BLaER1 treated with 17β-estradiol and CSF1 and Interleukin-3, amounts not matched to agents 10 nM and 100 nM (cell line): Measurements from ENCODE around the gene AMBRA1.
A peak's percentile ranks its signal among the peaks of the same experiment; 100 is the strongest.

Experiments used
- H3K27ac ChIP-seq, 11 experiments: shearing (Covaris generic); formaldehyde crosslinking; 2 replicates each; pipeline ENCODE4 v1.8.1; 2022
- H3K27me3 ChIP-seq, 11 experiments: shearing (Covaris generic); formaldehyde crosslinking; 2 replicates each; pipeline ENCODE4 v1.8.1; 2022
- H3K36me3 ChIP-seq, 11 experiments: shearing (Covaris generic); formaldehyde crosslinking; 2 replicates each; pipeline ENCODE4 v1.8.1; 2022
- H3K4me1 ChIP-seq, 10 experiments: shearing (Covaris generic); formaldehyde crosslinking; 2 replicates each; pipeline ENCODE4 v1.8.1; 2022
- H3K4me2 ChIP-seq, 11 experiments: shearing (Covaris generic); formaldehyde crosslinking; 2 replicates each; pipeline ENCODE4 v1.8.1; 2022
- H3K4me3 ChIP-seq, 10 experiments: shearing (Covaris generic); formaldehyde crosslinking; 2 replicates each; pipeline ENCODE4 v1.8.1; 2022
- H3K9ac ChIP-seq, 11 experiments: shearing (Covaris generic); formaldehyde crosslinking; 2 replicates each; pipeline ENCODE4 v1.8.1; 2022
- H3K9me3 ChIP-seq, 11 experiments: shearing (Covaris generic); formaldehyde crosslinking; replicated peaks in 1 of 11; 2 replicates each; pipeline ENCODE4 v1.8.1; 2022
- H4K20me1 ChIP-seq, 11 experiments: shearing (Covaris generic); formaldehyde crosslinking; 2 replicates each; pipeline ENCODE4 v1.8.1; 2022
- Cebpa-rat ChIP-seq, 11 experiments: shearing (Covaris generic); IDR thresholded peaks; 2 replicates each; pipeline ENCODE4 v1.8.1; 2022

AMBRA1 gene, protein sequence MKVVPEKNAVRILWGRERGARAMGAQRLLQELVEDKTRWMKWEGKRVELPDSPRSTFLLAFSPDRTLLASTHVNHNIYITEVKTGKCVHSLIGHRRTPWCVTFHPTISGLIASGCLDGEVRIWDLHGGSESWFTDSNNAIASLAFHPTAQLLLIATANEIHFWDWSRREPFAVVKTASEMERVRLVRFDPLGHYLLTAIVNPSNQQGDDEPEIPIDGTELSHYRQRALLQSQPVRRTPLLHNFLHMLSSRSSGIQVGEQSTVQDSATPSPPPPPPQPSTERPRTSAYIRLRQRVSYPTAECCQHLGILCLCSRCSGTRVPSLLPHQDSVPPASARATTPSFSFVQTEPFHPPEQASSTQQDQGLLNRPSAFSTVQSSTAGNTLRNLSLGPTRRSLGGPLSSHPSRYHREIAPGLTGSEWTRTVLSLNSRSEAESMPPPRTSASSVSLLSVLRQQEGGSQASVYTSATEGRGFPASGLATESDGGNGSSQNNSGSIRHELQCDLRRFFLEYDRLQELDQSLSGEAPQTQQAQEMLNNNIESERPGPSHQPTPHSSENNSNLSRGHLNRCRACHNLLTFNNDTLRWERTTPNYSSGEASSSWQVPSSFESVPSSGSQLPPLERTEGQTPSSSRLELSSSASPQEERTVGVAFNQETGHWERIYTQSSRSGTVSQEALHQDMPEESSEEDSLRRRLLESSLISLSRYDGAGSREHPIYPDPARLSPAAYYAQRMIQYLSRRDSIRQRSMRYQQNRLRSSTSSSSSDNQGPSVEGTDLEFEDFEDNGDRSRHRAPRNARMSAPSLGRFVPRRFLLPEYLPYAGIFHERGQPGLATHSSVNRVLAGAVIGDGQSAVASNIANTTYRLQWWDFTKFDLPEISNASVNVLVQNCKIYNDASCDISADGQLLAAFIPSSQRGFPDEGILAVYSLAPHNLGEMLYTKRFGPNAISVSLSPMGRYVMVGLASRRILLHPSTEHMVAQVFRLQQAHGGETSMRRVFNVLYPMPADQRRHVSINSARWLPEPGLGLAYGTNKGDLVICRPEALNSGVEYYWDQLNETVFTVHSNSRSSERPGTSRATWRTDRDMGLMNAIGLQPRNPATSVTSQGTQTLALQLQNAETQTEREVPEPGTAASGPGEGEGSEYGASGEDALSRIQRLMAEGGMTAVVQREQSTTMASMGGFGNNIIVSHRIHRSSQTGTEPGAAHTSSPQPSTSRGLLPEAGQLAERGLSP (N-terminal part only)

DNA sequence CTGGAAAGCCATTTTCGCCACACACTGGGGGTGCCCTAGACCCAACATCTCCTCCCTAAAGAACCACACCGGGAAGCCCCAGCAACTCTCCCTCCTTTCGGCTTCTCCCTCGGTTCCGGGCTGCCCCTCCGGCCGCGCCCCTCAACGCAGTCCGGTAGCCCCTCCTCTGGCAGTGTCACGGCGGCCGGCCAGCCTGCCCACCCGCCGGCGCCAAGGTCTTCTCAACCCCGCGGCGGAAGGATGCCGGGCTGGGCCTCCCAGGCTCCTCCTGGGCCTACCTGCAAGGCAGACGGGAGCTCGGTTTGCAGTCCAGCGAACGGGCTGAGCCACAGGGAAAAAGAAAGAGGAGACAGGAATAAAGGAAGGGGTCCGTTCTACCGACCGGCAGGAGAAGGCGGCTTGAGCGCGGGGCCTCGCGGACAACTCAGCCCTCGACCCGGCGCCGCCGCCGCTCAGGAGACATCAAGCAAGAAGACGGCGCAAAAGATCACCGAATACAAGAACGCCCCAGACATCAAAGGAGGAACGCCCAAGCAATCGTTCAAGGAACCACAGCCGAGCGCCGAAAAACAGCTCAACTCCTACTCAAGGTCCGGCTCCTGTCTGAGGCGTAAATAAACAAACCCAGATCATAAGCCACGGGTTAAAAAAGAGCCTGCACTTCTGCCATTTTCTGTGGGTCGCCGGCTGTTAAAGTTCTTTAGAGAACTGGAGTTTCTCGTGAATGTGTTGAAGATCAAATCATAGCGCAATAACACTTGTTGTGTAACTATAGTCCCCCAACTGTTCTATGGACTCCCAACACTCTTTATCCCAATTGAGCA is at the start of gene AMBRA1:
TSS of gene AMBRA1 (minus strand) at position 474 of the 824 bp plus-strand sequence. CDS start 45,643 bp downstream, outside the sequence.
- H3K9me3 ChIP-seq, result no peaks in the 10 kb centered on the region
- peak within 1 kb of the TSS; percentile 87 to 97 (median 92) for H3K9ac ChIP-seq
- peak within 1 kb of the TSS; percentile 80 to 92 (median 88) for H3K27ac ChIP-seq
- H4K20me1 ChIP-seq, result peaks cover 25 to 50% (median 45%) of the 10 kb centered on the region in 11 experiments; a peak in 19 of 22 replicates
- H3K4me3 ChIP-seq, result peak within 1 kb of the TSS; percentile 85 to 99 (median 96)
- H3K36me3 ChIP-seq, result no peaks in the 10 kb centered on the region
- H3K27me3 ChIP-seq, result no peaks in the 10 kb centered on the region
- H3K4me2 ChIP-seq, result peak within 1 kb of the TSS; percentile 81 to 98 (median 92)
- peaks cover 21 to 49% (median 28%) of the 10 kb centered on the region in 10 experiments for H3K4me1 ChIP-seq
- 0 out of 22 replicates have a peak, but pooled peaks of 1 of the 11 experiments have one; percentile 16 for TF ChIP-seq Cebpa-rat (IDR thresholded peaks at IDR 0.05)

- Histone ChIP-seq H3K9me3 (peaks cover 6 to 16% (median 10%) of the 10 kb centered on the region in 11 experiments; a peak in 16 of 22 replicates), H3K36me3 (peaks cover 83 to 99% (median 94%) of the 10 kb centered on the region in 11 experiments), H3K27me3 (no peaks in the 10 kb centered on the region), H3K4me3 (no peak overlapping the region), H3K4me2 (no peak overlapping the region), H4K20me1 (no peaks in the 10 kb centered on the region; a peak in 4 of 22 replicates), H3K4me1 (peaks cover 0 to 18% (median 0%) of the 10 kb centered on the region in 10 experiments; a peak in 5 of 20 replicates), H3K9ac (no peak overlapping the region), H3K27ac (no peak overlapping the region)
- TF ChIP-seq Cebpa-rat (IDR thresholded peaks at IDR 0.05), result no peak
Observed at GRCh38 chr11:46643531-46643930, 49.7 kb upstream of the AMBRA1 start.

- Histone ChIP-seq H3K4me2 (peak overlapping the region in 2 of 11 experiments; percentile 18 to 21; a peak in 3 of 22 replicates), H3K27ac (peak overlapping the region in 1 of 11 experiments; percentile 13; a peak in 1 of 22 replicates), H3K36me3 (peaks cover 82 to 99% (median 94%) of the 10 kb centered on the region in 11 experiments), H3K9ac (no peak overlapping the region), H3K9me3 (peaks cover 6 to 16% (median 10%) of the 10 kb centered on the region in 11 experiments; a peak in 16 of 22 replicates), H3K4me3 (no peak overlapping the region), H3K27me3 (no peaks in the 10 kb centered on the region), H3K4me1 (peaks cover 0 to 18% (median 0%) of the 10 kb centered on the region in 10 experiments; a peak in 5 of 20 replicates), H4K20me1 (no peaks in the 10 kb centered on the region; a peak in 3 of 22 replicates)
- TF ChIP-seq Cebpa-rat (IDR thresholded peaks at IDR 0.05), result no peak
Observed at GRCh38 chr11:46642627-46643335, 49.0 kb upstream of the AMBRA1 start.

- H3K4me2 ChIP-seq, result no peak overlapping the region
- H3K9ac ChIP-seq, result no peak overlapping the region
- H3K36me3 ChIP-seq, result peaks cover 77 to 99% (median 92%) of the 10 kb centered on the region in 11 experiments
- no peaks in the 10 kb centered on the region for H3K27me3 ChIP-seq
- peaks cover 0 to 6% (median 0%) of the 10 kb centered on the region in 11 experiments; a peak in 5 of 22 replicates for H4K20me1 ChIP-seq
- peaks cover 0 to 18% (median 0%) of the 10 kb centered on the region in 10 experiments; a peak in 5 of 20 replicates for H3K4me1 ChIP-seq
- no peak overlapping the region for H3K4me3 ChIP-seq
- peaks cover 6 to 16% (median 10%) of the 10 kb centered on the region in 11 experiments; a peak in 16 of 22 replicates for H3K9me3 ChIP-seq
- H3K27ac ChIP-seq, result no peak overlapping the region
- no peak for TF ChIP-seq Cebpa-rat (IDR thresholded peaks at IDR 0.05)
Observed at GRCh38 chr11:46641639-46642038, 47.8 kb upstream of the AMBRA1 start.

- H3K36me3 ChIP-seq, result peaks cover 71 to 99% (median 90%) of the 10 kb centered on the region in 11 experiments
- H4K20me1 ChIP-seq, result peaks cover 0 to 6% (median 0%) of the 10 kb centered on the region in 11 experiments; a peak in 5 of 22 replicates
- H3K9me3 ChIP-seq, result peaks cover 6 to 16% (median 10%) of the 10 kb centered on the region in 11 experiments; a peak in 16 of 22 replicates
- H3K9ac ChIP-seq, result no peak overlapping the region
- no peaks in the 10 kb centered on the region for H3K27me3 ChIP-seq
- no peak for TF ChIP-seq Cebpa-rat (IDR thresholded peaks at IDR 0.05)
- H3K4me3 ChIP-seq, result no peak overlapping the region
- H3K4me1 ChIP-seq, result peaks cover 0 to 18% (median 0%) of the 10 kb centered on the region in 10 experiments; a peak in 5 of 20 replicates
- no peak overlapping the region for H3K27ac ChIP-seq
- no peak overlapping the region for H3K4me2 ChIP-seq
Observed at GRCh38 chr11:46640036-46640788, 46.4 kb upstream of the AMBRA1 start.

DNA sequence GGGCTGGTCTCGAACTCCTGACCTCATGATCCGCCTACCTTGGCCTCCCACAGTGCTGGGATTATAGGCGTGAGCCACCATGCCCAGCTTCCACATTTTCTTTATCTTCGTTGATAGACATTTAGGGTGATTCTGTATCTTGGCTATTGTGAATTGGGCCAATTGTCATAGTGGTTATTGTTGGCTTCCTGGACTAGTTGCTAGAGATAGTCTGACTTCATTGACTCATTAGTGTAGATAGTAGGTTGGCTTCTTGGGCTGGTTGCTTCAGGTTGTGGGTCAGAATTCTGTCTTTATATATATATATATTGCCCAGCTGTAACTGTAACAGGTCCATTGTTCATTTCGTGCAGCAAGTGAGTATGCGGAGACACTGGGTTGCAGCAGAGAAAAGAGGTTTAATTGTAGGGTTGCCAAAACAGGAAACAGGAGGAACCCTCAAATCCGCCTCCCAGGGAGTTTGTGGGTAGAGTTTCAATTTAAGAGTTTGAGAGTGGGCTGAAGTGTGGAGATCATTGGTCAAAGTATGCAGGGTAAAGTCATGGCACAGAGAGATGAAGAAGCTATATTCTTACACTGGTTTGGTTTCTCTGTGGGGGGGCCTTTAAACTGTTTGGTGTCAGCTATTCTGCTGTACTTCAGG is 45.5 kb upstream of the AMBRA1 start:
- Histone ChIP-seq H3K4me3 (no peak overlapping the region), H3K9ac (no peak overlapping the region), H3K4me2 (no peak overlapping the region), H3K9me3 (peaks cover 6 to 16% (median 10%) of the 10 kb centered on the region in 11 experiments; a peak in 16 of 22 replicates), H3K4me1 (peaks cover 0 to 18% (median 0%) of the 10 kb centered on the region in 10 experiments; a peak in 5 of 20 replicates), H4K20me1 (peaks cover 0 to 6% (median 0%) of the 10 kb centered on the region in 11 experiments; a peak in 5 of 22 replicates), H3K27ac (no peak overlapping the region), H3K36me3 (peaks cover 63 to 99% (median 90%) of the 10 kb centered on the region in 11 experiments), H3K27me3 (no peaks in the 10 kb centered on the region)
- no peak for TF ChIP-seq Cebpa-rat (IDR thresholded peaks at IDR 0.05)
